ENCODE measurements around the gene RRP1B.
A peak's percentile ranks its signal among the peaks of the same experiment; 100 is the strongest.

The RRP1B gene

DNA sequence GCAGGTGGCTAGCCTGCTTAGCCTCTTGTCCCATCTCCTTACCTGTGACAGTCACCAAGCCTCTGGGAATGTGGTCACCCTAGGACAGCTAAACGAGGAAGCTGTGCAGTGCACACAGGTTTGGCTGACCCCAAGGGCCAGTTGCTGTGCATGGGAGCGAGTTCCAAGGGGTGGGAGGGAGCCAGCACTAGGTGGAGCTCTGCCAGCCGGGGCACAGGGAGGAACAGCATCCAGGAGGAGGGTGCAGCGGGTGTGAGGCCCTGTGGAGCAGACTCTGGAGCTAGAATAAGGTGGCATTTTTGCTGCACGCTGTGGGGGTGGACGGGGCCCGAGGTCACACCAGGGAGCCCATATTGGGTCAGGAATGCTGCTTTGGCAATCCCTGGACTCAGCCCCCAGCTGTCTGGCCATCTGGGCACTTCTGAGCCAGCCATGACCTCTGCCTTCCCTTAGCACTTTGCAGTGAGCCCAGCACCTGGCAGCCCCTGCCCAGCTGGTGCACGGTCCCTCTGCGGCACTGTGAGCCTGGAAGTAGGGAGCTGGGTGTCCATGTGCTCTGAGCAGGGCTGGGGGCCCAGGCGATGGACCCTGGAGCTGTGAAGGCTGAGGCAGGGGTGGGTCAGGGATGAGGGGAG, 68.3 kb downstream of the RRP1B start:
- DNase-seq: no peak

DNA sequence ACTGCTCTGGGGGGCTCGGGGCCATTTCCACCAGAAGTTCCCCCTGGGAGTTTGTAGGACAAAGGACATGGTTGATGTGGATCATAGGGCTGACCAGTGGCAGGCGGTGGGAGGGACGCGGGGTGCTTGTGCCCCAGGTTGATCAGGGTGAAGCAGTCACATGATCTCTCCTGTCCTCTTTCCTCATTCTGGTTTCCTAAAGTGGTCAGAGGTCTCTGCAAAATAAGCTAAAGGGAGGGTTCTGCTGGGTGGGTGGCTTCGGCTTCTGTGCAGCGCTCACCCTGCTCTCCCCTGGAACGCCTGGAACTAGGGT, 68.8 kb downstream of the RRP1B start:
- no peak for DNase-seq

DNA sequence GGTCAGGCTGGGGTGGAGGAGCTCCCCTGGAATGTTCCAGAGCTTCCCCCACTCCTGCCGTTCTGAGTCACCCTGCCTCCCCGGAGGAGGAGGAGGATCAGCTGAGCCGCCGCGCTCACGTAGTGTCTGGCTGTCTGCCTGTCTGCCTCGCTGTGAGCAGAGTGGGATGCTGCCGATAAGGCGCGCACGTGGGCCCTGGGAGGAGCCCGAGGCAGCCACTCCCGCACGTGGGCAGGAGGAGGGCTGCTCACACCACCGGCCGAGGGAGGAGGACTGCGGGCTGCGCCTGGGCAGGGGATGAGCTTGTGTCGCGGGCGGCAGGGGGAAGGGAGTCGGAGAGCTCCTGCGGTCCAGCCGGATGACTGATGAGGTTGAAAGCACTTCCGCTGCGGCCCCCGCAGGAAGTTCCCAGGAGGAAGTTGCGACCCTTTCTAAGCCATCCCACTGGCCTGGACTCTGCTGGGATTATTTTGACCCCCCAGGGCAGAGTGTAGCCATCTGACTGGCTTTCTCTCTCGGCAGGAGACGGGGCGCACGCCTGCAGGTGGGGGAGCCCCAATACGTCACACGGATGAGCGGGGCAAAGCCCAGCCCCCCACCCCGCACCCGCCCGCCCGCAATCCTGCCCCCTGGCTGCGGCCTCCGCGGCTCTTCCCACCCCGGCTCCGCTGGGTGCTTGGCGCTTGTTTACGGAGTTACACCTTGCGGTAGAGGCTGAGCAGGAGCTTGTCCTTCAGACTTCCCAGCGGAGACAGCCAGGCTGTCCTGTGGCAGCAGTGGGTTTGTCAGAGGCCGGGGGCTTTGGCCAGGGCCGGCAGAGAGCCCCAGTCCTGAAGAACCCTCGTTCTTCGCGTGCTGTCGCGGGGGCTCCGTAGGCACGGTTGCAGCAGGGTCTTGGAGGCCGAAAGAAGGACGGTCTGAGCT, 69.4 kb downstream of the RRP1B start:
- DNase-seq: peak; percentile 38

DNA sequence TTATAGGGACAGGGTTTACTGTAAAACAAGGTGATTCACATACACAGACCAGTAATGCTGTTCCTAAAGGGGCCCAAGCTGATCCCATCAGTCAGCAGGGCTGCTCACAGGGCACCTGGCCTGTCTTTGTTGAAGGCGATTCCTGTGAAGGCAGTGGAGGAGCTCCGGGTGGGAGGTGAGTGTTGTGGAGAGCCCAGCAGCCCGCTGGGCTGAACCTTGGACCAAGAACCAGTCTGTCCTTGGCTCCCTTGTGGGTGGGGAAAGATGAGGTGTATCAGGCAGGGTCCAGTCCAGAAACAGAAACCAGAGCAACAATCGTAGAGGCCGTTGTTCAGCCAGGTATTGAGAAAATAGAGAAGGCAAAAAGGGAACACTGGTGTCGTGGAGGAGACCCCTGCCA, 72.1 kb downstream of the RRP1B start:
- no peak for DNase-seq

DNA sequence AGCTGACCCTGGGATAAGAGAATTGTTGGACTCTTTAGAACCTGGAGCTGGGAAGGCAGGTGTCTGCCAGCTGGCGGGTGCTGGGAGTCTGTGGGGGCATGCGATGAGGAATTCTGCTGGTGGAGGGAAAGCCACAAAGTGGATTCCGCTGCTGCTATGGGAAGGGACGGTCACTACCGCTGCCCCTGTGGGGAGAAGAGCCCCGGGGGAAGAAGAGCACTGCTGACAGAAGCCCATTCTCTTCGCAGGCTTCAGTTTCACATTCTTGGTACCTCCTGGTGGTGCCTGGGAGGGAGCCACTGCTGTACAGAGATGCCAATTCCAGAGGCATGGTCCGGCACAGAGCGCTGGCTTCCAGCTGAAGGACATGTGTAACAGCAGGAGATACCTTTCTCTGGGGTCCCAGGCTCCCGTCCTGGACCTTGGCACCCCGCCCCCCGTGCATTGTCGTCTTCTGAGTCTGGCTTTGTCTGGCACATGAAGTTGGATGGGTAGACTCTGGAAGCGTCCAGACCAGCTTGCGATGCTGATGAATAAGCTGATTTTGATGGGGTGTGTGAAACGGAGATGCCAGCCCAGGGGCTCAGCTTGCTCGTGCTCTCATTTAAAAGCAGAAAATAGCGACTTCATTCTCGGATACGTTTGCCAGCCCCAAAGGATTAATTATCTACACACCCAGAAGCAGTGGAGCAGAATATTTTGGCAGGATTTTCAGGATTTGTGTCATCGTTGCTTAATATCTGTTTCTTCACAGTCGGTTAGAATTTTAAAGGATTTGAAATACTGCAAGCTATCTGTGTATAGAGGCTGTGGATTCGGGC, 72.7 kb downstream of the RRP1B start:
- DNase-seq: no peak

DNA sequence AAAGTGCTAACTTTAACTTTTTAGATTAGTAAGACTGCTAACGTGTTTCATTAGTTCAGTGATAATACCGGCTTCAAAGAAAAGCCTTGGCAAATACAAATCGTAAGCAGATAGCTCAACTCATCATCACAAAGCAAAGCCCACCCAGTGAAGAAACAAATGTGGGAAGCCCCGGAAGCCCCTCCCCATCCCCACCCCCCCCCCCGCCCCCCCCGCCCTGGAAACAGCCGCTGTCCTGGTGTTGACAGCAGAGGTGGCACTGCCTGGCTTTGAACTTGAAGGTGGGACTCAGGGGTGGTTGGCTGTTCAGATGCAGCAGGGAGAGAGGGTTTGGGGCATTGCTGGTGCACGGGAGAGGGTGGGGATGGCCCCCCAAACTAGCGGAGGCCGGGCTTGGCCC, 73.7 kb downstream of the RRP1B start:
- no peak for DNase-seq

DNA sequence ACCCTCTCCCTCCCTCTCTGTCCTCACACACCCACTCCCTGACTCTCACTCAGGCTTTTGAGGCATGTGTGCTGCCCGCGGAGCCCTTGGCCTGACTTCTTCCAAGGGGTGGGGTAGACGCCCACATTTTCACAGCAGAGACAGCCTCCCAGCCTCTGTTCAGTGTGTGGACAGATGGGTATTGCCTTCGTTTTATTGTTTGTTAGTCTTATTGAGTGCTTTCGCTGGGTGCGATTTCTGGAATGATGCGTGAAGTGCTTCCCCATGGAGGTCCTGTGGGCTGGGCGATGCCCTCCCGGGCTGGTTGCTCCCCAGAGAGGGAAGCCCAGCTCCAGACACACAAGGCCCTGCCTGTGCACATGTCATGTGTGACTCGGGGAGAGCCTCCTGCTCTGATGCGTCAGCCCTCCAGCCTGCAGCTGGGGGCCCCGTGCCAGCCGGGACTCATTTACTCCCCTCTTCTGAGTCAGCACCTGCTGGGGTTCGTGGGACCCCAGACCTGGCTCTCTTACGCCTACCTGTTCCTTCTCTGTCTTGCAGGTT, 74.2 kb downstream of the RRP1B start:
- no peak for DNase-seq

DNA sequence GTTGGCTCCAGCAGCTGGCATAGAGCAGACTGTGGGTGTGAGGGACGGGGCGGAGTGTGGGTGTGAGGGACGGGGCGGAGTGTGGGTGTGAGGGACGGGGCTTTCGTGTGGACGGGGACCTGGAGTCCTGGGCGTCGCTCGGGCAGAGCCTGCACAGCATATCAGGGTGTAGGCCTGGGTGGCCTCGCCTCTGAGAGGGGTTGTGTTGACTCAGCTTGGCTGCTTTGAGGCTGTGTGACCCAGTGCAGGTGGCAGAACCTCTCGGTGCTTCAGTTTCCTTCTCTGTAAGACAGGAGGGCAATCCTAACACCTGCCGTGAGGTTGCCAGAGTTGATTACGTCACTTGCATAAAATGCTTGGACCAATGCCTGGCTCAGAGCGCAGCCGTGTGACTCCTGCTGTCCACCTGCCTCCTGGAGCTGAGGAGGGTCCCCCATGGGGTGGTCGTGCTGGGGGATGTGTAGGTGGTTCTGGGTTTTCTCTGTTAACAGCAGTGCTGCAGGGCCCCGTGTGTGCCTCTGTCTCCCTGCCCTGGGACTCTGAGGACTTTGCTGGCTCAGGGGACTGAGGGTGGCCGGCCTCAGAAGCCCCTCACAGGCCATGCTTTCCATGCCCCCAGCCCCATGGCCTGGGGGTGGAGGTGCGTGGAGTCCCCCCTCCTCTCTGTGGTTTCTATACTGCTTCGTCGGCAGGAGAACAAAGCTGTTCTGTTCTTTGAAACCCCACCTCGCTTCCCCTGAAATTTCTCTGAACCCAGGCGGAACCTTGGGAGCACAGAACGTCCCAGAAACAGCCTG, 75.0 kb downstream of the RRP1B start:
- DNase-seq: peak; percentile 15

DNA sequence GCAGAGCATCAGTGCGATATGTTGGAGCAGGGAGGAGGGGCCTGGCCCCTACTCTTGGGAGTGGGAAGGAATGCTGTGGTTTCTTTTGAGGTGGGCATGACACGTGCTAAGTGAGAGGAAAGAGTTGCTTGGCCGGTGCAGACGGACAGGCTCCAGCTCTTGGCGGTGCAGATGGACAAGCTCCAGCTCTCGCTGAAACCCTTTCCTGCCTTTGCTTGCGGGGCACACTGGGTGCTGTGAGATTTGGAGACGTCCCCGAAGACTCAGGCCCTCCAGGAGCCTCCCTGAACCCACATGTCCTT, 75.5 kb downstream of the RRP1B start:
- no peak for DNase-seq

DNA sequence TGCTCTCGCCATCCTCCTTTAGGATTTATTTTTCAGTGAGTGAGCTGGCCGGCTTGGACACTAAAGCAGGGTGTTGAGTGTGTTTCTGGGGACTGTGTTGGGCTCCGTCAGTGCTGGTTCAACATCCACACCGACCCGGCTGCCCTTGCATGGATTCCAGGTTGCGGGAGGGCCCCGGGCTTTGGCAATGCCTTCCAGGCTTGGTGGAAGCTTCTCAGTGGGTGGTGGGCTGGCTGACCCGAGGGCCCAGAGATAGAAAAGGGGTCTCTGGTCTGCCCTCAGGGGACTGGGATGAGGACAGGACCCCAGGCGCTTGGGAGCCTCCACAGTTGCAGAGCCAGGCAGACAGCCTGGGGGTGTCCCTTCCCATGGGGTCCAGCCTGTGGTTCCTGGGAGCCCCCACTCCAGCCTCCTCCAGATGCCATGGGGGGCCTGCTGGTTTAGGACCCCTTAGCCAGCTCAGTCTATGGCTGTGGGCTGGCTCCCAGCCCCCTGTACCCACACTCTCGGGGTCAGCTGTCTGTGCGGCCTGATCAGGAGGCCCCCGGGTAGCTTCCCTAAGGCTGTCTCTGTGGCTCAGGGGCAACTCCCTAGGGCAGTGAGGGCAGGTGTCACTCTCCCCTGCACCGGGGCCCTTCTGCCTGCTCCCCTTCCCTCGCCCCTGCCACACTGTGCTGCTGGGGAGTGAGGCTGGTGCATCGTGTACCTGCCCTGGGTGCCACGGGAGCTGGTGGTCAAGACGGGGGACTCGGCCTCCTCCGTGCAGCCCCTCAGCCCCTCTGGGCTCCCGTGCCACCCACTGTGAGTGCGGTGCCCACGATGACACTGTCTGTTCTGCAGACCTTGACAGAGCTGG, 76.1 kb downstream of the RRP1B start:
- no peak for DNase-seq

DNA sequence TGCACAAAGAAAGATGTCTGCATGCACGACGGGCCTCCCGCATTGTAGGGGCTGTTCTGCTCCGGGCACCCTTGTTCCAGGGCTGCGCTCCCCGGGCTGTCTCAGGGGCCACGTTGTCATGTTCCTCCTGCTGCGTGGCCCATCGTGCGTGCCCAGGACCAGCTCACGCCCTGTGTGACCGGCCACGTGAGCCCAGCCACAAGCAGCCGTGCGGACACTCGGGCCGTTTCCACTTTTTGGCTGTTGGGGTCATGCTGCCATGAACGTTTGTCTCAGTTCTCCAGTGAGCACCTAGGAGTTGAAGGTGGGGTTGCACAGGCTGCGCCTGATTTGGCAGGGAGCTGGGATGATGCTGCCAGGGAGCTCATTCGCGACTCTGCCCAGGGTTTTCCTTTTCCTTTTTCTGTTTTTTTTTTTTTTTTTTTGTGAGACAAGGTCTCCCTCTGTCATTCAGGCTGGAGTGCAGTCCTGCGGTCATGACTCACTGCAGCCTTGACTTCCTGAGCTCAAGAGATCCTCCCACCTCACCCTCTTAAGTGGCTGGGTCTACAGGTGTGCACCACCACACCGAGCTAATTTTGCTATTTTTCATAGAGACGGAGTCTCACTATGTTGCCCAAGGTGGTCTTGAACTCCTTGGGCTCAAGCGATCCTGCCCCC, 77.0 kb downstream of the RRP1B start:
- DNase-seq: no peak

DNA sequence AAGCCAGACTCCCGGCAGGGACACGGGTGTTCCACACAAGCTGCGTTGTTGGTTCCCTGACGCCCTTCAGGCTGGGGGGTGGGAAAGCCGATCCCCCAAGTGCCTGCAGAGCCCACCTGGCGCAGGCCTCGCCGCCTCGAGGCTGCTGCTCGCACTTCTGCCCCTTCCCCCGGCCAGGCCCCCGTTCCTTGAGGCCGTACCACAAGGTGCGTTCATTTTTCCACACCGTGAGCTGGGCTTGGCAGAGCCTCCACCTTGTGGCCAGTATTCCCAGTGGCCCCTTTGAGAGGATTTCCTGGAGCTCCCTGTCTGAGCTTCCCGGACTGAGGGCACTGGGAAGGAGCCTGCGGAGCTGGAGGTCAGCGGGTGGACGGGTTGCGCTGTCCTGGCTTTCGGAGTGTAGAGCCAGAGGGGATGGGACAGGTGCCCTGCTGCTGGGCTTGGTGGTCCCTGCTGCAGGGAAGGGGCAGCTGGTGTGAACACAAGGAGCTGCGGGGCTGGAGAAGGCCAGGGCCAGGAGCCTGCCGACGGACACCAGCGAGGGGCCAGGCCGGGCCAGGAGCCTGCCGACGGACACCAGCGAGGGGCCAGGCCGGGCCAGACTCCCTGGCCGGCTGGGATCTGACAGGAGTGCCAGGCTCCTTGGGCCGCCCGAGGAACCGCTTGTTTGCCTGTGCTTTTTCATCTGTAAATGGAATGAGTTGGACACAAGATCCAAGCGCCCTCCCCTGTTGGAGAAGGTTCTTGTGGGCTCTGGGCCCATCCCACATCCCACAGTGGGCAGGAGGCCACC, 78.0 kb downstream of the RRP1B start:
- DNase-seq: no peak

DNA sequence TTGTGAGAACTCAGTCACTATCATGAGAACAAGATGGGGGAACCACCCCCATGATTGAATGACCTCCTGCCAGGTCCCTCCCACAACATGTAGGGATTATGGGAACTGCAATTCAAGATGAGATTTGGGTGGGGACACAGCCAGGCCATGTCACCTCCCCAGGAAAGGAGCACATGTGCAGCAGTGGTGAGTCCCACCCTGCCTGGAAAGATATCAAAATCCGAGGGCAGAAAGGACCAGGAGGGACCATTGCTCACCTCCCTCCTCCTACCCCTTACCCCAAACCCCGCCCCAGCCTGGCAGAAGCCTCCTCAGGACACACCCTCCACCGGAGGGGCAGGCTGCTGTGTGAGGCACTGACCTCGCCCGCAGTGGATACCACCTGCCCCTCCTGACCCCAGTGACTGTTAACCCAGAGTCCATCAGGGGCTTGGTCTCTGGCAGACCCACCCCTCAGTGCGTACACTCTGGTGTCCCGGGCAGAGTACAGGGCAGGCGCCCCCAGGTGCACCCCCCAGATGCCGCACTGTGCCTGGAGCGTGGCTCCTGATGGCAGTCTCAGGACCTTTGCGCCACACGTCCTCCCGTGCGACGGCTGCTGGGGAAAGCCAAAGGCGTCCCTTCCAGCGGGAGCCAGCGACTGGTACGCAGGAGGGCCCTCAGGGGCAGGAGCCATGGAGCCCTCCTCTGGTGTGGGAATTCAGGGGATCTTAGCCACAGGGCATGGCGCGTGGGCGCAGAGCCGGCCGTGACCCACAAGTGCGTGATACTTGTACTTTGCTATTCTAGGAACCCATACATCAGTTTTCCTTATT, 80.5 kb downstream of the RRP1B start:
- DNase-seq: no peak

DNA sequence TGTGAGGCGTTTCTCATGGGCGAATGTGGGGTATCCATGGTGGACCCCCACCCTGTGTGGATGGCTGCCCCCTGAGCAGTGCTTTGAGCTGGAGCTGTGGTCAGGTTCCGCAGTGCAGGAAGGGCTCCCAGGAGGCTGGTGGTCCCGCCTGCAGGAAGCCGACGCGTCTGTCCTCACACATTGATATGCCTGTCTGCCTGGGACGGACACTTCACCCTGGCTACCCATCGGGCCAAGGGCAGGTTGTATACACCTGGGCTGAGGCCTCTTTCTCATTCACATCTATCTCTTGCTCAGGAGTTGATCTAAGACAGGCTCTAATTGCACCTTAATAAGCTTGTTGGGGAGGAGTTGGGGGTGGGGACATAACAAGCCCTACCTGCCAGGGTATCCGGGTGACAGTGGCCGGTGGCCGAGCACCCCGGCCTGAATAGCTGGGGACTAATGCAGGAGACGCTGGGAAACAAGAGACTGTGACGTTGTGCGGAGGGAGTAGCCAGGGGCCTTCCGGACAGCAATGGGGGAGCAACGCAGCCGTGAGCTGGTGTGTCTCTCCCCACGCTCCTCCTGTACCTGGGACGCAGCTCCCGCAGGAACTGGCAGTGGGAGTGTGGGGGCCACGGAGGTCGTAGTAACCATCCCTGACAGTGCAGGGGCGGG, 81.3 kb downstream of the RRP1B start:
- DNase-seq: peak; percentile 41

DNA sequence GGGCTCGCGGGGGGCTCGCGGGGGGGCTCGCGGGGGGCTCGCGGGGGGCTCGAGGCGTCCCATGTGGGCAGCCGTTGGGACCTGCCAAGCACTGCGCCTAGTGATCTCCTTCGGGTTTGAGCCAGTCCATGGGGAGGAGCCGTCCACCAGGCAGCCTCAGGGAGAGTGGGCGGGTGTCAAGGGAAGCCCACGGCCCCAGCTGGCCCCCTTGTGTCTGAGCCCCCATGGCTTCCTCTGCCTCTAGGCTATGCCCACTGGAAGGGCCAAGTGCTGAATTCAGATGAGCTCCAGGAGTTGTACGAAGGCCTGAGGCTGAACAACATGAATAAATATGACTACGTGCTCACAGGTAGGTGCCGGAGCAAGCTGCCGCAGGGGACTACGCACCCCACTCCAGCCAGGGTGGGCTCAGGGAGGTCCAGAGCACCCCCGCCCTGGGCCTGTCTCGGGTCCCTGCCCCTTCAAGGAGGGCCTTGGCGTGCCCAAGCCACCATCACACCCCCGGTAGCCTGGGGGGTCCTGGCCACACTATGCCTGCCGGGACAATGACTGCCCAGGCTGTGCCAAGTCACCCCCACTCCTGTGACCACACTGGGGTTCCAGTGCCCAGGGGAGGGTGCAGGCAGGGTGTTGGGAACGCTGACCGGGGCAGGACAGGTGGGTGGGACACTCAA, 82.2 kb downstream of the RRP1B start:
- DNase-seq: no peak

DNA sequence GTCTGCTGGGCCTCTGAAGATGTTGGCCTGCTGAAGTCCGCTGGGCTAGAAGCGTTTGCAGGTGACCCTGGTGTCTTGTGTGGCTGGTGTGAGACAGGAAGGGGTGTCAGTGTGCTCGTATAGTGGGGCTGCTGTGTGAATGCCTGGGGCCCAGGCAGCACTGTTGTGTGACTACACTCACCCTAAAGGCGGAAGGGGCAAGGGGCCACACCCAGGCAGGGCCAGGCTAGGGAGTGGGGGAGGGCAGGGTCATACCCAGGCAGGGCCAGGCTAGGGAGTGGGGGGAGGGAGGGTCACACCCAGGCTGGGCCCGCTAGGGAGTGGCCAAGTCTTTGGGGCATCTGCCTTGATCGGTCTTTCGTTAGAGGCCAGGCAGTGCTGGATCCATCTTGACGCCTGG, 84.6 kb downstream of the RRP1B start:
- no peak for DNase-seq

DNA sequence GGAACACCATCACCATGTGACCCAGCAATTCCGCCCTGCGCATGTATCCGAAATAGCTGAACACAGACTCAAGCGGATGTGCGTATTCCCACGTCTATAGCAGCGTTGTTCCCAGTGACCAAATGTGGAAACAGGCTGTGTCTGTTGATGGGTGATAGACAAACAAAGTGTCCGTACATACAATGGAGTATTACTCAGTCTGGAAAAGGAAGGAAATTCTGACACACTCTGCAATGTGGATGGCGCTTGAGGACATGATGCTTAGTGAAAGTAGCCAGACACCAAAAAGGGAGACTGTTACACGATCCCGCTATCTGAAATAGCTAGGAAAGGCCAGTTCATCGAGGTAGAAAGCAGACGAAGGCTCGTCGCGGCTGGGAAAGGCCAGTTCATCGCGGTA, 85.4 kb downstream of the RRP1B start:
- DNase-seq: no peak
